ENCODE data around the gene RPLP2.

Gene RPLP2

GRCh38 chr11:779955-780532, 29.7 kb upstream of the RPLP2 start:
- Mint-ChIP-seq H3K4me1 (peaks cover 36% of the 10 kb centered on the region), H3K4me3 (peak overlapping the region; percentile 18), H3K27ac (no peak overlapping the region), H3K27me3 (no peaks in the 10 kb centered on the region), H3K9me3 (no peaks in the 10 kb centered on the region), H3K36me3 (peaks cover 14% of the 10 kb centered on the region)
- no peak for DNase-seq
- CTCF ChIA-PET, result no interaction called here

GRCh38 chr11:782264-783174, 27.2 kb upstream of the RPLP2 start:
- H3K36me3 Mint-ChIP-seq, result peaks cover 14% of the 10 kb centered on the region
- H3K9me3 Mint-ChIP-seq, result no peaks in the 10 kb centered on the region
- CTCF ChIA-PET, result no interaction called here
- no peaks in the 10 kb centered on the region for H3K27me3 Mint-ChIP-seq
- no peak for DNase-seq
- no peak overlapping the region for H3K27ac Mint-ChIP-seq
- H3K4me3 Mint-ChIP-seq, result no peak overlapping the region
- peaks cover 21% of the 10 kb centered on the region for H3K4me1 Mint-ChIP-seq

- Mint-ChIP-seq H3K9me3 (no peaks in the 10 kb centered on the region), H3K27ac (no peak overlapping the region), H3K4me3 (no peak overlapping the region), H3K4me1 (peaks cover 21% of the 10 kb centered on the region), H3K36me3 (peaks cover 14% of the 10 kb centered on the region), H3K27me3 (no peaks in the 10 kb centered on the region)
- DNase-seq, result no peak
- CTCF ChIA-PET, result no interaction called here
Measured at GRCh38 chr11:783581-784015, 26.2 kb upstream of the RPLP2 start.

GRCh38 chr11:786235-787083, 23.3 kb upstream of the RPLP2 start:
- Mint-ChIP-seq H3K4me3 (no peak overlapping the region), H3K36me3 (peaks cover 12% of the 10 kb centered on the region), H3K9me3 (no peaks in the 10 kb centered on the region), H3K27ac (no peak overlapping the region), H3K27me3 (peaks cover 7% of the 10 kb centered on the region), H3K4me1 (peaks cover 6% of the 10 kb centered on the region)
- CTCF ChIA-PET, result no interaction called here
- DNase-seq, result no peak

- H3K4me1 Mint-ChIP-seq, result peaks cover 6% of the 10 kb centered on the region
- H3K4me3 Mint-ChIP-seq, result no peak overlapping the region
- CTCF ChIA-PET, result no interaction called here
- peaks cover 7% of the 10 kb centered on the region for H3K27me3 Mint-ChIP-seq
- no peak for DNase-seq
- peaks cover 12% of the 10 kb centered on the region for H3K36me3 Mint-ChIP-seq
- no peak overlapping the region for H3K27ac Mint-ChIP-seq
- H3K9me3 Mint-ChIP-seq, result no peaks in the 10 kb centered on the region
Measured at GRCh38 chr11:787084-787675, 22.6 kb upstream of the RPLP2 start.

- no peak overlapping the region for H3K4me3 Mint-ChIP-seq
- peaks cover 7% of the 10 kb centered on the region for H3K27me3 Mint-ChIP-seq
- no peak overlapping the region for H3K27ac Mint-ChIP-seq
- no peaks in the 10 kb centered on the region for H3K9me3 Mint-ChIP-seq
- CTCF ChIA-PET, result no interaction called here
- H3K36me3 Mint-ChIP-seq, result peaks cover 12% of the 10 kb centered on the region
- H3K4me1 Mint-ChIP-seq, result peaks cover 6% of the 10 kb centered on the region
- no peak for DNase-seq
Measured at GRCh38 chr11:788009-788640, 21.6 kb upstream of the RPLP2 start.

GRCh38 chr11:788953-789940, 20.5 kb upstream of the RPLP2 start:
- H3K4me1 Mint-ChIP-seq, result peaks cover 6% of the 10 kb centered on the region
- H3K9me3 Mint-ChIP-seq, result no peaks in the 10 kb centered on the region
- CTCF ChIA-PET, result interaction anchor here (1.0 kb wide), 1 partner anchor 11 kb away, joined by 4 read pairs; no protein-coding TSS in a partner anchor
- H3K27me3 Mint-ChIP-seq, result peaks cover 7% of the 10 kb centered on the region
- DNase-seq, result no peak
- no peak overlapping the region for H3K27ac Mint-ChIP-seq
- H3K4me3 Mint-ChIP-seq, result no peak overlapping the region
- H3K36me3 Mint-ChIP-seq, result peaks cover 12% of the 10 kb centered on the region

- CTCF ChIA-PET, result interaction anchor here (1.0 kb wide), 1 partner anchor 12 kb away, joined by 4 read pairs; no protein-coding TSS in a partner anchor
- H3K9me3 Mint-ChIP-seq, result no peaks in the 10 kb centered on the region
- DNase-seq, result peak; percentile 65
- H3K4me1 Mint-ChIP-seq, result peaks cover 10% of the 10 kb centered on the region
- peaks cover 10% of the 10 kb centered on the region for H3K36me3 Mint-ChIP-seq
- no peak within 1 kb of the TSS for H3K27ac Mint-ChIP-seq
- peak within 1 kb of the TSS; percentile 31 for H3K4me3 Mint-ChIP-seq
- H3K27me3 Mint-ChIP-seq, result peaks cover 7% of the 10 kb centered on the region
Measured at GRCh38 chr11:789943-790342, 19.8 kb upstream of the RPLP2 start, which contains the start of gene CEND1. TSS of gene CEND1 (minus strand) at chr11:790090. CDS start at chr11:788576, 1,514 bp downstream.

- H3K9me3 Mint-ChIP-seq, result no peaks in the 10 kb centered on the region
- peaks cover 7% of the 10 kb centered on the region for H3K27me3 Mint-ChIP-seq
- H3K36me3 Mint-ChIP-seq, result peaks cover 10% of the 10 kb centered on the region
- H3K27ac Mint-ChIP-seq, result peak overlapping the region; percentile 60
- H3K4me3 Mint-ChIP-seq, result no peak overlapping the region
- no peak for DNase-seq
- peaks cover 14% of the 10 kb centered on the region for H3K4me1 Mint-ChIP-seq
- CTCF ChIA-PET, result no interaction called here
Measured at GRCh38 chr11:790721-791564, 18.8 kb upstream of the RPLP2 start.

- CTCF ChIA-PET, result no interaction called here
- H3K4me3 Mint-ChIP-seq, result no peak overlapping the region
- no peak for DNase-seq
- H3K27ac Mint-ChIP-seq, result no peak overlapping the region
- H3K9me3 Mint-ChIP-seq, result no peaks in the 10 kb centered on the region
- H3K36me3 Mint-ChIP-seq, result peaks cover 10% of the 10 kb centered on the region
- H3K27me3 Mint-ChIP-seq, result peaks cover 7% of the 10 kb centered on the region
- peaks cover 19% of the 10 kb centered on the region for H3K4me1 Mint-ChIP-seq
Measured at GRCh38 chr11:791658-792534, 17.9 kb upstream of the RPLP2 start.

- Mint-ChIP-seq H3K27me3 (peaks cover 7% of the 10 kb centered on the region), H3K4me1 (peaks cover 22% of the 10 kb centered on the region), H3K4me3 (no peak overlapping the region), H3K36me3 (peaks cover 10% of the 10 kb centered on the region), H3K9me3 (no peaks in the 10 kb centered on the region), H3K27ac (no peak overlapping the region)
- DNase-seq, result no peak
- CTCF ChIA-PET, result no interaction called here
Measured at GRCh38 chr11:792535-792821, 17.3 kb upstream of the RPLP2 start.

Measured in activated naive CD4-positive, alpha-beta T cell treated with anti-CD3 and anti-CD28 coated beads, Interleukin-2, amount 10 ng/mL, durations not matched to agents 7 days and 5 days (primary cell).